ENCODE results near the gene CCL28. TPM values are rescaled to one million over a fixed set of nuclear protein-coding genes. Genes with fewer than 3 reads are reported as not detected.
A peak's percentile ranks its signal among the peaks of the same experiment; 100 is the strongest.
"Not testable (repeated sequence)": the region's sequence is repeated elsewhere in the genome, so short reads cannot be mapped to it uniquely, and the experiment has no call there.

Gene CCL28
- total RNA-seq, 1 donor = 1.3 TPM

- no peak overlapping the region for H3K4me3 ChIP-seq (ENCODE audit: low read depth, low read length)
- TF ChIP-seq, protein P1, sequence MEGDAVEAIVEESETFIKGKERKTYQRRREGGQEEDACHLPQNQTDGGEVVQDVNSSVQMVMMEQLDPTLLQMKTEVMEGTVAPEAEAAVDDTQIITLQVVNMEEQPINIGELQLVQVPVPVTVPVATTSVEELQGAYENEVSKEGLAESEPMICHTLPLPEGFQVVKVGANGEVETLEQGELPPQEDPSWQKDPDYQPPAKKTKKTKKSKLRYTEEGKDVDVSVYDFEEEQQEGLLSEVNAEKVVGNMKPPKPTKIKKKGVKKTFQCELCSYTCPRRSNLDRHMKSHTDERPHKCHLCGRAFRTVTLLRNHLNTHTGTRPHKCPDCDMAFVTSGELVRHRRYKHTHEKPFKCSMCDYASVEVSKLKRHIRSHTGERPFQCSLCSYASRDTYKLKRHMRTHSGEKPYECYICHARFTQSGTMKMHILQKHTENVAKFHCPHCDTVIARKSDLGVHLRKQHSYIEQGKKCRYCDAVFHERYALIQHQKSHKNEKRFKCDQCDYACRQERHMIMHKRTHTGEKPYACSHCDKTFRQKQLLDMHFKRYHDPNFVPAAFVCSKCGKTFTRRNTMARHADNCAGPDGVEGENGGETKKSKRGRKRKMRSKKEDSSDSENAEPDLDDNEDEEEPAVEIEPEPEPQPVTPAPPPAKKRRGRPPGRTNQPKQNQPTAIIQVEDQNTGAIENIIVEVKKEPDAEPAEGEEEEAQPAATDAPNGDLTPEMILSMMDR (IDR thresholded peaks at IDR 0.05; ENCODE audit: insufficient read depth, low read depth, low read length) = no peak
- DNase-seq (ENCODE audit: low read depth) = no peak
These were observed 696 bp downstream of the CCL28 start for GRCh38 chr5:43411495-43411894.

DNA sequence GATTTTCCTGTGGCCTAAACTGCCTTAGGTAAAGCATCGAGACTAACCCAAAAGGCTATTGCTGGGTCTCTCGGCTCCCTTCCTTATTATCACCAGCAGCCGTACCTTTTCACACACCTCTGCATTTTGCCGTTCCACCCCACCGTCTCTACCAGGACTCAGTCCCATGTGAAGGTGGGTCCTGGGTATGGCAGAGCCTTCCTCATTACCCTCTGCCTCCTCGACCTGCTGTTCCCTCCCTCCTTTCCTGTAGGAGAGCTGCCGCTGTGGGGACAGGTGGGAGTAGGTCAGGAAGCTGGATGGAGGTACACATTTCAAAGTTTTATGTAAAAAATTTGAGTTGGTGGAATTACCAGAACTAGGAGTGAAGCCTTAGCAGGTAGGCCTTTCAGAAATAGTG is 1.8 kb downstream of the CCL28 start:
- DNase-seq (ENCODE audit: low read depth) = no peak
- TF ChIP-seq, protein P1 (IDR thresholded peaks at IDR 0.05; ENCODE audit: insufficient read depth, low read depth, low read length) = no peak
- no peak overlapping the region for H3K4me3 ChIP-seq (ENCODE audit: low read depth, low read length)

DNA sequence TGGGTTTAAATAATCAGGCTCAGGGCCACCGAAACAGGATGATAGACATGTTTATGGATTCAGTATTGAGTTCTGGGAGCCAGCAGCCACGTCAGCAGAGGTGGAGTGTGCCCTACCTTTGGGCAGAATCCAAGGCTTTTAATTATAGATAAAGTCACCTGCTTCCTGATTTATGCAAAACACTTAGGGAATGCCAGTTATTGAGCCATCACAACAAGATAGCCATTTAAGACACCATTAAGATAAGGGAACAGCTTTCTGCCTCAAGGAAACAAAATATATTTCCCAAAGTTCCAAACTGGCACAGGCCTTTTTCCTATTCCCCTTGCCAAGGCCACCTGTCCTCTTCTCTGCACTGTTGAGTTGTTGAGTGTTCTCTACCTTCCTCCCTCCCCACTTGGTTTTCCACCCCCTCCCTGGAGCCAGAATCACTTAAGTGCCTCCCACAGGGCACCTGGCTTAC is 2.4 kb downstream of the CCL28 start:
- no peak overlapping the region for H3K4me3 ChIP-seq (ENCODE audit: low read depth, low read length)
- TF ChIP-seq, protein P1 (IDR thresholded peaks at IDR 0.05; ENCODE audit: insufficient read depth, low read depth, low read length) = no peak
- no peak for DNase-seq (ENCODE audit: low read depth)

- DNase-seq (ENCODE audit: low read depth); H3K4me3 ChIP-seq (ENCODE audit: low read depth, low read length): not testable (repeated sequence)
These were observed 9.6 kb downstream of the CCL28 start for GRCh38 chr5:43402524-43403066.

DNA sequence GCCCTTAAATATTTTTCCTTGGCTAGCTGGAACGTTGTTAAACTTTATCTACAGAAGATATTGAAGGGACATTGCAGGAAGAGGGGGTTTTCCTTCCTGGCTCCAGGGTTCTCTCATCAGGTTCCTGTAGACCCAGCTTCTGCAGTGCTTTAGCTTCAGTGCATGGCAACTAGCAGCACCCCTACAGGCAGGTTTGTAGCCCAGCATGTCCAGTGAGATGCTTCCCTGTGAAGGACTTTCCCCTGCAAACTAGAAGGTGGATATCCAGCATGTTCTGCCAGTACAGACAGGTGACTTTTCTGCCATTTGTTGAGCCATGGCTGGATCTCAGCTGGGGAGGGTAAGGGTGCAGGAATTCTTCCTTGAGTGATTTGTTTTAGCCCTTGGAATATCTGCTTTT is 10.4 kb downstream of the CCL28 start:
- no peak for DNase-seq (ENCODE audit: low read depth)
- no peak overlapping the region for H3K4me3 ChIP-seq (ENCODE audit: low read depth, low read length)
- TF ChIP-seq, protein P1 (IDR thresholded peaks at IDR 0.05; ENCODE audit: insufficient read depth, low read depth, low read length) = peak; percentile 46

DNA sequence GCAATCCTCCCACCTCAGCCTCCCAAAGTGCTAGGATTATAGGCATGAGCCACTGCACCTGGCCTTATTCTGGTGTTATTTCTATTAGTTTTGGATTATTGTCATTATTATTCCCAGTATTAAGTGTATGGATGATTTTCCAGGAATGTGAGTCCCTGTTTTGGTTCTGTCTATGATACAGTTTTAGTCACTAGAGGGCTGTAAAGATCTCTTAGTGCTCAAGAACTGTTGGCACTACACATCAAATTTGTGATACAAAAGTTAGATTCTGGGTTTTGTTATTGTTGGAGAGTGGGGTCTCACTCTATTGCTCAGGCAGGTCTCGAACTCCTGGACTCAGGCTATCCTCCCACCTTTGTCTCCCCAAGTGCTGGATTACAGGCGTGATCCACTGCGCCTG is 12.1 kb downstream of the CCL28 start:
- TF ChIP-seq, protein P1 (IDR thresholded peaks at IDR 0.05; ENCODE audit: insufficient read depth, low read depth, low read length) = peak; percentile 41
- DNase-seq (ENCODE audit: low read depth) = no peak
- no peak overlapping the region for H3K4me3 ChIP-seq (ENCODE audit: low read depth, low read length)

DNA sequence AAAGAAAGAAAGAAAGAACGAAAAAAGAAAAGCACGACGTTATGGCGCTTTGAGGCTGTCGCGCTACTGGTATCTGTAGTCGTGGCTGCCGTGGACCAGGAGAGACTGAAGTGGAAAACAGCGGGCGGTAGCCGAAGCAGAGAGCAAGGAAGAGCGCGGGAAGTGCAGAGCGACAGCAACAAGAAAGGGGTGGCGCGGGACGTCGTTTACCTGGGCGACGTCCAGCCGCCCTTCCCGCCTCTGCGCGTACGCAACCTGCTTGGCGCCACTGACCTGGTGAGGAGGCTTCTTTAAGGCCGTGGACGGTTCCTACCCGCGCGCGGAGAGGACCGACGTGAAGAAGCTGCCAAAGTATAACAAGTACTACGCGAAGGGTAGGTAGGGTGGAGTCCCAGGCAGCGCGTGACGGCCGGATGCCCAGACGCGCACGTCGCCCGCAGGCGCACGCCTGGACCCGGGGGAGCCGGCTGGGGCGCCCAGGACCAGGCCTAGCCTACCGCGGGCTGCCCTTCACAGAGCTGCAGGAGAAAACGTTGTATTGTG is 15.4 kb downstream of the CCL28 start:
- TF ChIP-seq, protein P1 (IDR thresholded peaks at IDR 0.05; ENCODE audit: insufficient read depth, low read depth, low read length) = no peak
- peak overlapping the region; percentile 62 for H3K4me3 ChIP-seq (ENCODE audit: low read depth, low read length)
- DNase-seq (ENCODE audit: low read depth) = peak; percentile 22
